Measurements from ENCODE around the gene RPL13A. TPM values are rescaled to one million over a fixed set of nuclear protein-coding genes. Genes with fewer than 3 reads are reported as not detected.
A peak's percentile ranks its signal among the peaks of the same experiment; 100 is the strongest.

RPL13A gene
- total RNA-seq: 2,737 TPM

DNA sequence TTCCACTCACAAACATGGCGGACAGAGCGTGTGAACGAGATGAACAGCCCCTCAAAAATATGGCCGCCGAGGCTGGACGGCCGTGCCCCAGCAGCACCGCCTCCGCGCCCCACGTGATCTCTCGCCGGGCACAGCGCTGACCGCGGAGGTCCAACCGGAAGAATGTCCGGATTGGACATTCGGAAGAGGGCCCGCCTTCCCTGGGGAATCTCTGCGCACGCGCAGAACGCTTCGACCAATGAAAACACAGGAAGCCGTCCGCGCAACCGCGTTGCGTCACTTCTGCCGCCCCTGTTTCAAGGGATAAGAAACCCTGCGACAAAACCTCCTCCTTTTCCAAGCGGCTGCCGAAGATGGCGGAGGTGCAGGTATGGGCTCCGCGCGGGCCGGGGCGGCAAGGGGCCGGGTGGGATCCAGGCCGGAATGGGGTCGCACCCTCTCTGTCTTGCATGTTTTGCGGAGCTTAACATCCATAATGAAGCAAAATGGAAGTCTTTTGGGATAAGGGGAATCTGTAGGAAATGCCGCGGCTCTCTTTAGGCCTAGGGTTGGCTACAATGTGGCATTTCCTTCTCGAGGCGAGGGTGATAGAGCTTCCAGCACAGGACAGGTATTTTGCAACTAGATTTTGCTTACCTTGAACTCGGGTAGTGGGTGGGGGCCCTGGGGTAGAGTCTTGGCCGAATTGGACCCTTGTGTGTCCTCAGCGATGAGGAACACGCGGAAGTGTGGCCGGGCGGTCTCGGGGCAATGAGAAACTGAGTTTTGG, at the start of gene RPL13A:
Gene RPL13A (plus strand): TSS at position 332 of the 769 bp plus-strand sequence. CDS start 22 bp downstream, at position 354.
- H3K36me3 ChIP-seq: peaks cover 28 to 35% of the 10 kb centered on the region in 2 donors
- TF ChIP-seq, protein P1, sequence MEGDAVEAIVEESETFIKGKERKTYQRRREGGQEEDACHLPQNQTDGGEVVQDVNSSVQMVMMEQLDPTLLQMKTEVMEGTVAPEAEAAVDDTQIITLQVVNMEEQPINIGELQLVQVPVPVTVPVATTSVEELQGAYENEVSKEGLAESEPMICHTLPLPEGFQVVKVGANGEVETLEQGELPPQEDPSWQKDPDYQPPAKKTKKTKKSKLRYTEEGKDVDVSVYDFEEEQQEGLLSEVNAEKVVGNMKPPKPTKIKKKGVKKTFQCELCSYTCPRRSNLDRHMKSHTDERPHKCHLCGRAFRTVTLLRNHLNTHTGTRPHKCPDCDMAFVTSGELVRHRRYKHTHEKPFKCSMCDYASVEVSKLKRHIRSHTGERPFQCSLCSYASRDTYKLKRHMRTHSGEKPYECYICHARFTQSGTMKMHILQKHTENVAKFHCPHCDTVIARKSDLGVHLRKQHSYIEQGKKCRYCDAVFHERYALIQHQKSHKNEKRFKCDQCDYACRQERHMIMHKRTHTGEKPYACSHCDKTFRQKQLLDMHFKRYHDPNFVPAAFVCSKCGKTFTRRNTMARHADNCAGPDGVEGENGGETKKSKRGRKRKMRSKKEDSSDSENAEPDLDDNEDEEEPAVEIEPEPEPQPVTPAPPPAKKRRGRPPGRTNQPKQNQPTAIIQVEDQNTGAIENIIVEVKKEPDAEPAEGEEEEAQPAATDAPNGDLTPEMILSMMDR (IDR thresholded peaks at IDR 0.05): no peak
- intact Hi-C loops (cut with DNase I): loop anchor here (1.0 kb wide), 3 partner anchors 9 to 279 kb away; partner anchors contain the start of genes ALDH16A1 and RPS11
- no peaks in the 10 kb centered on the region for H3K9me3 ChIP-seq
- H3K4me3 ChIP-seq: peak within 1 kb of the TSS; percentile 57 to 97
- H3K27me3 ChIP-seq: no peaks in the 10 kb centered on the region
- peak within 1 kb of the TSS; percentile 73 to 83 for H3K27ac ChIP-seq
- H3K4me1 ChIP-seq: peaks cover 10 to 20% of the 10 kb centered on the region in 2 donors
- DNase-seq (ENCODE audit: low spot score in 2 of 2): peak; percentile 97 to 100

DNA sequence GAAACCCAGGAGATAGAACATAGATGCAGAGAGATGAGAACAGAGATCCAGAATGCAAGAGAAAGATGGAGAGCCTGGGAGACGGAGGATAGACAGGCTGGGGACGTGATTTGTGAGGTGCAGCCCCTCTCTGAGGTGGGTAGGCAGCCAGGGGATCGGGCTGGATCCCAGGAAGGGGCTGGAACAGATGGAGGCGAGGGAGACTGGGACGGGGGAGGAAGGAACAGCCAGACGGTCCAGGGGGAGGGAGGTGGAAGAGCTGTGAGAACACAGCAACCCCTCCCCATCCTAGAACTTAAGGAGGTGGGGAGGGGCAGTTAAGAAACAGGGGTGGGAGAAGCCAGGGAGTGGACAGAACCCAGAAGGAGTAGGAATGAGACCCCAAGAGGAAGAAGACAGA, 49.1 kb upstream of the RPL13A start:
- Histone ChIP-seq H3K4me1 (no peaks in the 10 kb centered on the region), H3K27me3 (peaks cover 33% of the 10 kb centered on the region), H3K4me3 (no peak overlapping the region), H3K36me3 (no peaks in the 10 kb centered on the region), H3K27ac (no peak overlapping the region), H3K9me3 (no peaks in the 10 kb centered on the region)
- DNase-seq (ENCODE audit: low spot score in 2 of 2): no peak
- TF ChIP-seq, protein P1 (IDR thresholded peaks at IDR 0.05): no peak
- intact Hi-C loops (cut with DNase I): no loop called here

DNA sequence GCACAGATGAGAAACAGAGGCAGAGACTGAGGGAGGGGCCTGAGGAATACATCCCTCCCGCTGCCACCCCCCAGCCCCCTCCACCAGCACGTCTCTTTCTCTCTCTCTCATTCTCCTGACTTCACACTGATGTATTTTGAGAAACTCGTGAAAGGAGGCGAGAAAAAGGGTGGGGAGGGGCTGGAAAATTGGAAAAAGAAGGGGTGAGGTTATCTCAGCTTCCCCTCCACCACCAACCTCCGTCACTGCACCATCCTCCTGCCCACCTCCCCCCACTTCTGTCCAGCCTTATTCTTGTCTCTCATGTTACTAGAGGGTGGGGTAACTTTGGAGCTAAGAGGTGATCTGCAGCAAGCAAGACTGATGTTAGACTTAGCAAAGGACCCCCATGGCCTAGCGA, 47.6 kb upstream of the RPL13A start:
- no peak overlapping the region for H3K4me3 ChIP-seq
- no peak for DNase-seq (ENCODE audit: low spot score in 2 of 2)
- H3K27ac ChIP-seq: no peak overlapping the region
- intact Hi-C loops (cut with DNase I): no loop called here
- no peaks in the 10 kb centered on the region for H3K36me3 ChIP-seq
- peaks cover 21% of the 10 kb centered on the region for H3K27me3 ChIP-seq
- TF ChIP-seq, protein P1 (IDR thresholded peaks at IDR 0.05): no peak
- no peaks in the 10 kb centered on the region for H3K9me3 ChIP-seq
- H3K4me1 ChIP-seq: no peaks in the 10 kb centered on the region

DNA sequence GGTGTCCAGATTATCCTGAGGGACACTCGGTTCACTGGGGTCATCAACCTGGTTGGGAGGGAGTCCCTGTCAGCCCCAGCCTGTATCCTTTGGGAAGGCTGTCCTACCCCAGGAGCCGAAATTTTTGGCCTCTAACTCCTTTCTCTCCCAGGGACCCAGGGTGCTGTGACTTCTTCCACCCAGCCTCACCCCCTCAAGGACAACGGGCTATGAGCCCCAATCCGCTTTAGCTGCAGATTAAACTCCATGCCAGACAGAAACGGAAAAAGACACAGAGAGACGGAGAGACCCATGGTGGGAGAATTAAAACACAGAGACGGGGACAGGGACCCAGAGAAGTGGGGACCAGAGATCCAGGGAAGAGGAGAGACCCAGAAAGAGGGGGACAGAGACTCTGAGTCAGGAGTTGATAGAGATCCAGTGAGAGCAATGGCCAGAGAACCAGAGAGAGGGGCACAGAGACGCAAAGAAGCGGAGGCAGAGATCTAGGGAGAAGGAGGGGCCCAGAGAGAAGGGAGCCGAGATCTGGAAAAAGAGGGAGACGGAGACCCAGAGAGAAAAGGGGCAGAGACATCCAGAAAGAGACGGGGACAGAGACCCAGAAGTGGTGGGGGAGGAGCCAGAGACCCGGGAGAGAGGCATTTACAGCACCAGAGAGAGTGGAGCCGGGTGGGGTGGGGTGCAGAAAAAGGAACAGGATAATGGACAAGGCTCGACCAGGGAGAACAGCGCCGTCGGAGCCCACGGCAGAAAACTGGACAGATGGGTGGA, 46.8 kb upstream of the RPL13A start:
- H3K9me3 ChIP-seq: no peaks in the 10 kb centered on the region
- H3K36me3 ChIP-seq: no peaks in the 10 kb centered on the region
- H3K27ac ChIP-seq: no peak overlapping the region
- H3K4me3 ChIP-seq: peak overlapping the region; percentile 42 to 75
- intact Hi-C loops (cut with DNase I): no loop called here
- H3K4me1 ChIP-seq: no peaks in the 10 kb centered on the region
- DNase-seq (ENCODE audit: low spot score in 2 of 2): no peak
- peaks cover 21% of the 10 kb centered on the region for H3K27me3 ChIP-seq
- TF ChIP-seq, protein P1 (IDR thresholded peaks at IDR 0.05): no peak

DNA sequence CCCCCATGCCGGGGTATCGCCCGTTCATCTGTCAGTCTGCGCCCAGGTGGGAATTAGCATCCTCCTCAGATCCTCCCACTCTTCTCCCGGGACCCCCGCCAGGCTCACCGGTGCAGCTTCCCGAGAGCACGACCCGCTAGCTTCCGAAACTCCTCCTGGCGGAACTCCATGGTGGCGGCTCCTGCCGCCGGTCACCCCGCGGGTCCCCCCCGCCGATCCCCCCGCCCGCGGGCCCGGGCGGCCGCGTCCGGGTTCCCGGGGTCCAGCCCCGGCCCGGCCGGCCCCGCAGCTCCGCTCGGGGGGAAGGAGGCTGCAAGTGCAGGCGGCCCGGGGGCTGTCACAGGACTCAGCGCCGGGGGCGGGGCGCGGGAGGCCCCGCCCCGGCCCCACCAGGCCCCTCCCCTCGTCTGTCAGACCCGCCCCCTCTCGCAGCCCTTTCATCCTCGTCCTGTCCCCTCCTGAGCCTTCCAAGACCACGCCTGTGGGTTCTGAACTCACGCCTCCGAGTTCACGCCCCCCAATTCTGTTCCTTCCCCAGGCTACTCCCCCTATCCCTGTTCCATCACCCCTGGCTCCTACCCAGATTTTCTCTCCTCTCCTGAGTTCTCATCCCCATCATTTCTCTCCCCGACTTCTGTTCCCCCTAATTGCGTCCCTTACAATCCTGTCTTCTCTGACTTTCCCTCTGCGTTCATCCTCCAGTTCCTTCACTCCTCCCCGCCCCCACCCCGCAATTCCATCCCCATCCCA, 46.0 kb upstream of the RPL13A start, which contains the start of gene SLC17A7:
Gene SLC17A7 (minus strand): TSS at position 318 of the 750 bp plus-strand sequence. CDS start 148 bp downstream, at position 170.
- intact Hi-C loops (cut with DNase I): no loop called here
- no peaks in the 10 kb centered on the region for H3K36me3 ChIP-seq
- TF ChIP-seq, protein P1 (IDR thresholded peaks at IDR 0.05): no peak
- peak within 1 kb of the TSS; percentile 42 to 75 for H3K4me3 ChIP-seq
- peak in 1 of 2 donors; percentile 78 for DNase-seq (ENCODE audit: low spot score in 2 of 2)
- H3K27ac ChIP-seq: peak within 1 kb of the TSS; percentile 36 to 66
- no peaks in the 10 kb centered on the region for H3K9me3 ChIP-seq
- peaks cover 17% of the 10 kb centered on the region for H3K27me3 ChIP-seq
- H3K4me1 ChIP-seq: no peaks in the 10 kb centered on the region

Measured in ascending aorta (tissue), 2 donors.